GM21447 (cell line): ENCODE results near the gene NDUFS8.

Experiments used
- ATAC-seq: cut with Tn5 transposase; IDR thresholded peaks from one replicate; pipeline ENCODE4 v1.9.1; 2021; ENCODE audit not compliant: unreplicated experiment

Gene NDUFS8

GRCh38 chr11:68035266-68035876 lies 4.9 kb downstream of the NDUFS8 start:
- no peak for ATAC-seq

DNA sequence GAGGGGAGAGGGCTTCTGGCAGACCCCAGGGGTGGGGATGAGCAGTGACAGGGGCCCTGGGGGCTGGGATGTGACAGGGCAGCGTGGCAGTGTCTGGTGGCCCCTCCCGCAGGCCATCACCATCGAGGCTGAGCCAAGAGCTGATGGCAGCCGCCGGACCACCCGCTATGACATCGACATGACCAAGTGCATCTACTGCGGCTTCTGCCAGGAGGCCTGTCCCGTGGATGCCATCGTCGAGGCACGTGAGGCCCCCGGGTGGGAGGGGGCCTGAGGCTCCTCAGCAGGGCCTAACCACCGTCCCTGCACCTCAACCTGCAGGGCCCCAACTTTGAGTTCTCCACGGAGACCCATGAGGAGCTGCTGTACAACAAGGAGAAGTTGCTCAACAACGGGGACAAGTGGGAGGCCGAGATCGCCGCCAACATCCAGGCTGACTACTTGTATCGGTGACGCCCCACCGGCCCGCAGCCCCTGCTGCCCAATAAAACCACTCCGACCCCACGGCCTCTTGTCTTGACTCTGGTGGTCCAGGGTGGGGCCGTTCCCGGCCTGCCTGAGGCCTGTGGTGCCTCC lies 5.7 kb downstream of the NDUFS8 start:
- ATAC-seq = no peak

- ATAC-seq = no peak
Measured at GRCh38 chr11:68036717-68037239, 6.3 kb downstream of the NDUFS8 start.

- ATAC-seq = no peak
Measured at GRCh38 chr11:68037411-68038225, 7.1 kb downstream of the NDUFS8 start.

- ATAC-seq = no peak
Measured at GRCh38 chr11:68038226-68038717, 7.8 kb downstream of the NDUFS8 start.

DNA sequence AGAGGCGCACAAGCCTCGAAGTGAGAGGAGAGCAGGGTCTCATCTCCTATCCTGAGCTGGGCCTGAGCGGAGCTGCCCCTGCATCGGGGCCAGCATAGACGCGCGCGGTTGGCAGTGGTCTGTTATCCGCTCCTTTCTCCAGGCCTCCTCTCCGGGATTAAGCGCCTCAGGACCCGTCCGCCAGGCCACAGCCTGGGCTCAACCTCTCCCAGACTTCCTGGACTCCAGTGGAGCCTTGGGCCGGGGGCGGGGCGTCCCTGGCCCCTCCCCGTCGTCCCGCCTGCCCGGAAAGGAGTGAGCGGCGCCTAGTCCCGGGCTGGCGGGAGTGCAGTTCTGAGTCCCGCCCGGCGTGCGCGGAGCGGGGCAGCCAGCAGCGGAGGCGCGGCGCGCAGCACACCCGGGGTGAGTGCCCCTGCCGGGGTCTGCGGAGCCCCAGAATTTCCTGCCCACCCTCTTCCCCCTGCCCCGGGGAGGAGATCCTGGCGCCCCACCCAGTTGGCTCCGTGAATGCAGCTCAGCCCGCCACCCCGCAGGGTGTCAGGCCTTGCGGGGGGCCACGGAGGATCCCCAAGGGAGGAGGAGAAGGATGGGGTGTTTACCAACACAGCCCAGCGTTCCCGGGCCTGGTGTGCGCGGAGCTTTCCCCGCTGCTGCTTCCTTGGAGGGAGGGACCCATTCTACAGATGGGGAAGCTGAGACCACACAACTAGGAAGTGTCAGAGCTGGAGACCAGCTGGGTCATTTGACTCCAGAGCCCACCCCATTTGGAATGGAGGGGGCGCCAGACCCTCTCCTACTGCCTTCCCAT lies 8.4 kb downstream of the NDUFS8 start, which contains the start of gene TCIRG1:
Gene TCIRG1 (plus strand): TSS at position 308 of the 808 bp plus-strand sequence. CDS start 2,247 bp downstream, outside the sequence.
- ATAC-seq = peak; percentile 49

- peak; percentile 16 for ATAC-seq
Measured at GRCh38 chr11:68039526-68040086, 9.1 kb downstream of the NDUFS8 start.

DNA sequence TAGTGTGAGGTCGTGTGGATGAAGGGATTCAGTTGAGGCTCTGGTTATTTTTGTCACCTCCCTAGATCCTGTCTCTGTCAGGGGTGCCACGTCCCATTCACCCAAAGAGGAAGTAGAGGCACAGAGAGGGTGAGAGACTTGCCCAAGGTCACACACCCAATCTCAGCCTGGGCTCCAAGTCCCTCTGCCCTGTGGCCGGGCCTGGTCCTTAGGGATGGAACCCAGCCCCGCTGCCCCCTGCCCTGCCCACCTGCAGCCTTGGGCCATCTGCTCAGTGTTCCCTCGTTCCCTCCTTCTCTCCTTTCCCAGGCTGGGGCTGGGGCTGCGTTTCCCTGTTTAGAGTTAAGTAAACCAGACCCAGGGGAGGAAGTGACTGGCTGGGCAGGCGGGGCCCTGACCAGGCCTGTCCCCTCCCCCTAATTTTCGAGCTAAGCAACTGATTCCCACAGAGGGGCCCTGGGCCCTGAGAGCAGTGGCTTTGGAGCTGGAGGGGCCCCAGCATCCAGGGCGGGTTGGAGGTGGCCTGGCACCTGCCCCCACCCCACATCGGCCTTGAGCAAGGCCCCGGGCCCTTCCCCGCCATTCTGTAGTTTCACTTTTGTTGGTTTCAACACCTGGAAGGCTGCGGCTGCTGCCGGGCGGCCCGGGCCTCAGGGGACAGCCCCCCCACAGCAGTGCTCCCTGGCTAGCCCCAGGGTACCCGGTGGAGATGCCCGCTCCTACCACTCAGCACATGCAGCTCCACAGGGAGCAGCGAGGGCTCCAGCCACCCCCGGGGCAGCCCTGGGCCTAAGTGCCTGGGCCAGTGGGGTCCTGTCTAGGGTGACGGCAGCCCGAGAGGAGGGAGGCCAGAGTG lies 9.8 kb downstream of the NDUFS8 start:
- ATAC-seq = peak; percentile 55

DNA sequence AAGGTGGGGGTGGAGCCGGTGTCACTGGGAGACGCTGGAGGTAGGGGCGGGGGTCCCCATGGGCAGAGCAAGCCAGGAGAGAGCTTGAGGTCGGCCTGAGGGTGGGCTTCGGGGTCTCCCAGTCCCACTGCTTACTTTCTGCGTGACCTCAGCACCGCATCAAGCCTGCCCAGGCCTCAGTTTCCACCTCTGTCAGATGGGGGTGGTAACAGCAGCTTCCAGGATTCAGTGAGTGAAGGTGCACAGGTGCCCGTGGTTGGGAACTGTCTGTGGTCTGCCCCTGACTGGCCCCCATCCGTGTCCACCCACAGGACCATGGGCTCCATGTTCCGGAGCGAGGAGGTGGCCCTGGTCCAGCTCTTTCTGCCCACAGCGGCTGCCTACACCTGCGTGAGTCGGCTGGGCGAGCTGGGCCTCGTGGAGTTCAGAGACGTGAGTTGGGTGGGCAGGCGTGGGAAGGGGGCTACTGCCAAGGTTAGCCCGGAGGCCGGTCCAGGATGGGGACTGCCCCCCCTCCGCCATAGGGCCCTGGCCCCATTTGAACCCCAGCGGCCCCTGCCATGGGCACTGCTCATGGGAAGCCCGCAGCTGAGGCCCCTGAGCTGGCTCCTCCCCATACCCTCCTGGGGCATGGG lies 10.6 kb downstream of the NDUFS8 start:
- ATAC-seq = no peak

GRCh38 chr11:68041617-68042218 lies 11.2 kb downstream of the NDUFS8 start:
- no peak for ATAC-seq

- ATAC-seq = no peak
Measured at GRCh38 chr11:68042219-68043028, 11.9 kb downstream of the NDUFS8 start.

DNA sequence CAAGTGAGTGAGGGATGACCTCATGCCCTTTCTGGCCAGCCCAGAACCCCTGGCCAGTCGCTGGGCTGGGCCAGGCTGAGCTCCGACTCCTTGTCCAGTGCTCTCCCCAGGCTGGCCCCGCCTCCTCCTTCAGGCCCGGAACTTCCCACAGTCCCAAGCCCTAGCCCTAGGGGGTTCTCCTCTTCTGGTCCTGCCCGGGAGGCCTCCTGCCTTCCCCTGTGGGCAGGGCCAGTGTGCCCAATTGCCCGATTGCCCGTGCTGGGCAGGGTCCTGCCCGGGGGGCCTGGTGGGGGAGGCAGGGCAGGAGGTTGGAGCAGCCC lies 12.5 kb downstream of the NDUFS8 start:
- ATAC-seq = no peak

DNA sequence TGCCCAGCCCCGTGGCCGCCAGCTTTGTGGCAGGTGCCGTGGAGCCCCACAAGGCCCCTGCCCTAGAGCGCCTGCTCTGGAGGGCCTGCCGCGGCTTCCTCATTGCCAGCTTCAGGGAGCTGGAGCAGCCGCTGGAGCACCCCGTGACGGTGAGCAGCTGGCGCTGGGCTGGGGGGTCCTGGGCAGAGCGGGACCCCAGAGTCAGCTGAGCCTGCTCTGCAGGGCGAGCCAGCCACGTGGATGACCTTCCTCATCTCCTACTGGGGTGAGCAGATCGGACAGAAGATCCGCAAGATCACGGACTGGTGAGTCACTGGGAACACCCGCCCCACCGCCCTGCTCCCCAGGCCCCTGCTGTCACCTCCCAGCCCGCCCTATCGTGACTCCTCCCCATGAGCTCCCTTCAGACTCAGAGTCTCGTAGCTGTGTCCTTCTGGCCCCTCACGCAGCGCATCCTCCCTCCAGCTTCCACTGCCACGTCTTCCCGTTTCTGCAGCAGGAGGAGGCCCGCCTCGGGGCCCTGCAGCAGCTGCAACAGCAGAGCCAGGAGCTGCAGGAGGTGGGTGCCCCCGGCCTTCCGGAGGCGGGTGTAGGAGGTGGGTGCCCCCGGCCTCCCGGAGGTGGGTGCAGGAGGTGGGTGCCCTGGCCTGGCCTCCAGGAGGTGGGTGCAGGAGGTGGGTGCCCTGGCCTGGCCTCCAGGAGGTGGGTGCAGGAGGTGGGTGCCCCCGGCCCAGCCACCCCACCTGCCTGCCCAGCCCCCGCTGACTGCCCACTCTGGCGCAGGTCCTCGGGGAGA lies 13.1 kb downstream of the NDUFS8 start:
- no peak for ATAC-seq

GRCh38 chr11:68044145-68044813 lies 13.8 kb downstream of the NDUFS8 start:
- no peak for ATAC-seq

- no peak for ATAC-seq
Measured at GRCh38 chr11:68044898-68045351, 14.4 kb downstream of the NDUFS8 start.

DNA sequence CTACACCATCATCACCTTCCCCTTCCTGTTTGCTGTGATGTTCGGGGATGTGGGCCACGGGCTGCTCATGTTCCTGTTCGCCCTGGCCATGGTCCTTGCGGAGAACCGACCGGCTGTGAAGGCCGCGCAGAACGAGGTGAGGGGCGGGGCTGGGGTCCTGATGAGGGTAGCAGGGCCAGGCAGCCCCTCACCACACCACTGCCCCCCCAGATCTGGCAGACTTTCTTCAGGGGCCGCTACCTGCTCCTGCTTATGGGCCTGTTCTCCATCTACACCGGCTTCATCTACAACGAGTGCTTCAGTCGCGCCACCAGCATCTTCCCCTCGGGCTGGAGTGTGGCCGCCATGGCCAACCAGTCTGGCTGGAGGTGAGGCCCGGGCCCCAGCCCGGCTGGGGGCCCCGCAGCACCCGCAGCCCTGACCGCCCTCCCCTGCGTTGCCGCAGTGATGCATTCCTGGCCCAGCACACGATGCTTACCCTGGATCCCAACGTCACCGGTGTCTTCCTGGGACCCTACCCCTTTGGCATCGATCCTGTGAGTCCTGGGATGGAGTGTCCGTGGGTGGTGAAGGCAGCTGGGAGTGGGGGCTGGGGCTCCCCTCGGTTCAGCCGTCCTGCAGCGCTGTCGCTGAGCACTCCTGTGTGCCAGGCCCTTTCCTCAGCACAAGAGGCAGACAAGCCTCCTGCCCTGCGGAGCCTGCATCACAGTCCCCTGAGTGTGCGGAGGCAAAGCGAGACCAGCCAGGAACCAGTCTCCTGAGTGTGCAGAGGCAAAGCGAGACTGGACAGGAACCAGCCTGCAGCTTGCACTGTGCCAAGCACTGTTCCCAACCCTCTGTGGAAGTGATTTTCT lies 17.2 kb downstream of the NDUFS8 start:
- no peak for ATAC-seq
